Measurements from ENCODE around the gene C15orf39. TPM values are rescaled to one million over a fixed set of nuclear protein-coding genes. Genes with fewer than 3 reads are reported as not detected.

The C15orf39 gene
- total RNA-seq, 1 experiment from 2014 or later, result 45.6 TPM

- H3K4me1 Mint-ChIP-seq, result peaks cover 36 to 49% of the 10 kb centered on the region in 2 experiments
- Histone ChIP-seq H3K4me2 (ENCODE audit: insufficient read depth, insufficient read length, low read length) (peak overlapping the region; percentile 35), H3K4me1 (ENCODE audit: insufficient read depth, low read length) (peaks cover 6% of the 10 kb centered on the region), H3K79me1 (ENCODE audit: insufficient read depth, low read depth, low read length, poor library complexity, severe bottlenecking) (no peaks in the 10 kb centered on the region), H3K56ac (ENCODE audit: insufficient read length, low read depth, low read length) (no peak overlapping the region), H4K20me1 (ENCODE audit: control insufficient read depth, insufficient read depth, insufficient read length) (peaks cover 6% of the 10 kb centered on the region), H4K5ac (ENCODE audit: insufficient read length, low read depth, low read length) (no peak overlapping the region), H3T11ph (ENCODE audit: low read length) (no peak overlapping the region), H3K9ac (ENCODE audit: extremely low read depth, insufficient read length, low read length) (no peak overlapping the region), H2AK5ac (ENCODE audit: insufficient read length, low read length) (no peak overlapping the region), H3K23me2 (ENCODE audit: insufficient read length, low read depth, low read length, poor library complexity, severe bottlenecking) (peaks cover 17% of the 10 kb centered on the region), H3K9me3 (ENCODE audit: control insufficient read depth, low read depth, low read length) (no peaks in the 10 kb centered on the region), H3K23ac (ENCODE audit: insufficient read length, low read depth, low read length) (no peak overlapping the region), H2BK20ac (ENCODE audit: low read depth, low read length, poor library complexity, severe bottlenecking) (no peak overlapping the region), H2AFZ (ENCODE audit: low read length) (no peak overlapping the region), H4K8ac (replicated peaks; ENCODE audit: insufficient read length, low read depth, low read length) (no peak overlapping the region), H2BK120ac (ENCODE audit: low read depth, low read length, poor library complexity, severe bottlenecking) (no peak overlapping the region), H3K14ac (ENCODE audit: insufficient read depth, low read length) (no peak overlapping the region), H2BK5ac (ENCODE audit: insufficient read length, low read length) (no peak overlapping the region), H3K27me3 (ENCODE audit: insufficient read depth, low read length) (no peaks in the 10 kb centered on the region), H3K18ac (ENCODE audit: insufficient read length, low read depth, low read length) (no peak overlapping the region), H3K79me2 (ENCODE audit: insufficient read depth, low read length) (peaks cover 16% of the 10 kb centered on the region; the same call in 1 of the 2 replicates), H4K91ac (ENCODE audit: insufficient read length, low read depth, low read length) (no peak overlapping the region), H2BK15ac (ENCODE audit: low read depth, low read length) (no peak overlapping the region), H2BK12ac (ENCODE audit: insufficient read length, low read depth, low read length) (no peak overlapping the region), H3K4ac (ENCODE audit: low read depth, low read length) (no peak overlapping the region), H3K27ac (ENCODE audit: insufficient read length, low read depth, low read length) (no peak overlapping the region)
- peaks cover 2% of the 10 kb centered on the region for H3K27me3 Mint-ChIP-seq (ENCODE audit: low read depth)
- H3K4me3 Mint-ChIP-seq, result peak overlapping the region in 1 of 2 experiments; percentile 43; a peak in 3 of 5 replicates
- DNase-seq, result no peak
- no CpG with 5 or more reads among the region's 2 CpGs for WGBS (ENCODE audit: extremely low coverage, insufficient read length, low lambda C conversion rate)
- no peaks in the 10 kb centered on the region; a peak in 1 of 5 replicates for H3K9me3 Mint-ChIP-seq
- H3K36me3 Mint-ChIP-seq (ENCODE audit: insufficient read depth in 1 of 3, low read depth in 3 of 3), result peaks cover 0 to 2% (median 0%) of the 10 kb centered on the region in 3 experiments; a peak in 2 of 7 replicates
- TF ChIP-seq CTCF (conservative IDR thresholded peaks at IDR 0.05), result no peak
- H3K27ac Mint-ChIP-seq, result no peak overlapping the region
These were observed 2.2 kb upstream of the C15orf39 start for GRCh38 chr15:75199357-75199940.
